ENCODE results near the gene ACSL1. TPM values are rescaled to one million over a fixed set of nuclear protein-coding genes. Genes with fewer than 3 reads are reported as not detected.
A peak's percentile ranks its signal among the peaks of the same experiment; 100 is the strongest.

Gene ACSL1
- total and polyA plus RNA-seq, 2 experiments from 2014 or later, result 121 to 168 TPM

DNA sequence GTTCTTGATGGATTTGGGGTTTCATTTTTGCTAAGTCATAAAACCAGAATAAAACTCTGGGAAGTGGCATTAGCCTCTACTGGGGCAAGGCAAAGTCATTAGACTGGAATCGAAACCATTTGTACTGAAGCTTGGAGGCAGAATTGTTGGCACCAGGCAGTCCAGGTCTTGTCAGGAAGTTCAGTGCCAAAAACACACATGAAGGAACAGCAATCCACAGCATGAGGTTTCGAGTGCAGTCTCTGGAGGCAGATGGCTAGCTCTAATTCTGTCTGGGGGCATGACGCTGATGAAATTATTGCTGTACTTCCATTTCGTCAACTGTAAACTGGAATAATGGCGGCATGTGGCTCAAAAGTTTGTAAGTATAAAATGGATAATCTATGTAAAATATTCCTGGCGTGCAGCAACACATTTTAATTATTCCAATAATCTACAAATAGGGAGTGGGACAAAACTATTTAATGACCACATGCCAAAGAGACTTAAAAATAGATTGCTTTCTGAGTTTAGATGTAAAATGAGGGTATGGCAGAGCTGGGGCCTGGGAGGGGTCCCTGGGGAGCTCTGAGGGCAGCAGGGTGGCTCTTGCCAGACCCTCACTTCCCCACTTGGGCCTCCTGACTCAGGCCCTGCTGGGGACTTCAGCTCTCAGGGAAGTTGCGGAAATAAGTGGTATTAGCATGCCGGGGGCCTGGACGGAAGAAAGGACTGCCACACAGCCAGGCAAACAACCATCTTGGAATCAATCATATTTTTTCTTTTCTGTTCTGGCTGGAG, 73.1 kb downstream of the ACSL1 start:
- Histone ChIP-seq H3K79me2 (no peaks in the 10 kb centered on the region), H3K4me3 (no peak overlapping the region), H3K9me3 (ENCODE audit: low read depth) (no peaks in the 10 kb centered on the region), H3K36me3 (replicated peaks; ENCODE audit: insufficient read depth, low read depth) (peaks cover 3% of the 10 kb centered on the region), H3K4me1 (ENCODE audit: insufficient read depth) (peaks cover 15% of the 10 kb centered on the region), H3K27me3 (no peaks in the 10 kb centered on the region), H3K27ac (no peak overlapping the region), H3K9me2 (replicated peaks; ENCODE audit: insufficient read depth) (no peaks in the 10 kb centered on the region), H2AFZ (no peak overlapping the region), H4K20me1 (ENCODE audit: insufficient read depth, poor library complexity, severe bottlenecking) (no peaks in the 10 kb centered on the region), H3K4me2 (no peak overlapping the region)
- 96% methylated on average over 9 of the region's 9 CpGs for WGBS (ENCODE audit: low lambda C conversion rate, missing lambda C conversion rate)
- DNase-seq (ENCODE audit: low spot score), result no peak
- TF ChIP-seq, protein P1, sequence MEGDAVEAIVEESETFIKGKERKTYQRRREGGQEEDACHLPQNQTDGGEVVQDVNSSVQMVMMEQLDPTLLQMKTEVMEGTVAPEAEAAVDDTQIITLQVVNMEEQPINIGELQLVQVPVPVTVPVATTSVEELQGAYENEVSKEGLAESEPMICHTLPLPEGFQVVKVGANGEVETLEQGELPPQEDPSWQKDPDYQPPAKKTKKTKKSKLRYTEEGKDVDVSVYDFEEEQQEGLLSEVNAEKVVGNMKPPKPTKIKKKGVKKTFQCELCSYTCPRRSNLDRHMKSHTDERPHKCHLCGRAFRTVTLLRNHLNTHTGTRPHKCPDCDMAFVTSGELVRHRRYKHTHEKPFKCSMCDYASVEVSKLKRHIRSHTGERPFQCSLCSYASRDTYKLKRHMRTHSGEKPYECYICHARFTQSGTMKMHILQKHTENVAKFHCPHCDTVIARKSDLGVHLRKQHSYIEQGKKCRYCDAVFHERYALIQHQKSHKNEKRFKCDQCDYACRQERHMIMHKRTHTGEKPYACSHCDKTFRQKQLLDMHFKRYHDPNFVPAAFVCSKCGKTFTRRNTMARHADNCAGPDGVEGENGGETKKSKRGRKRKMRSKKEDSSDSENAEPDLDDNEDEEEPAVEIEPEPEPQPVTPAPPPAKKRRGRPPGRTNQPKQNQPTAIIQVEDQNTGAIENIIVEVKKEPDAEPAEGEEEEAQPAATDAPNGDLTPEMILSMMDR (IDR thresholded peaks at IDR 0.05; ENCODE audit: poor library complexity), result no peak
- TF ChIP-seq EZH2phosphoT487 (IDR thresholded peaks at IDR 0.05; ENCODE audit: low read depth, severe bottlenecking, unreplicated experiment) (no peak), EZH2 (IDR thresholded peaks at IDR 0.05; ENCODE audit: borderline replicate concordance) (no peak)

DNA sequence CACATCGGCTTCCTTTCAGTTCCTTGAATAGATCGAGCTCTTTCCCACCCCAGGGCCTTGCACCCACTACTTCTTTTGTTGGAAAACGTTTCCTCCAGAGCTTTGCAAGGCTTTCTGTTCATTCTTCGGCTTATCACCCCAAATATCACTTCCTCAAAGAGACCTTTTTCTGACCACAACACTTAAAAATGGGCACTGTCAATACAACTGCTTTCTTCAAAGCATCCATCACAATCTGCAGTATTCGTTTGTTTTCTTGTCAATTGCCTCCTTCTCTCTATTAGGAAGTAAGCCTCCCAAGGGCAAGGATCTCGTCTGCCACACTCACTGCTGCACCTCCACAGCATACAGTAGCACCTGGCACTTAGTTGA, 74.2 kb downstream of the ACSL1 start:
- WGBS (ENCODE audit: low lambda C conversion rate, missing lambda C conversion rate), result 75% methylated on average over 6 of the region's 6 CpGs
- H3K4me3 ChIP-seq, result no peak overlapping the region

DNA sequence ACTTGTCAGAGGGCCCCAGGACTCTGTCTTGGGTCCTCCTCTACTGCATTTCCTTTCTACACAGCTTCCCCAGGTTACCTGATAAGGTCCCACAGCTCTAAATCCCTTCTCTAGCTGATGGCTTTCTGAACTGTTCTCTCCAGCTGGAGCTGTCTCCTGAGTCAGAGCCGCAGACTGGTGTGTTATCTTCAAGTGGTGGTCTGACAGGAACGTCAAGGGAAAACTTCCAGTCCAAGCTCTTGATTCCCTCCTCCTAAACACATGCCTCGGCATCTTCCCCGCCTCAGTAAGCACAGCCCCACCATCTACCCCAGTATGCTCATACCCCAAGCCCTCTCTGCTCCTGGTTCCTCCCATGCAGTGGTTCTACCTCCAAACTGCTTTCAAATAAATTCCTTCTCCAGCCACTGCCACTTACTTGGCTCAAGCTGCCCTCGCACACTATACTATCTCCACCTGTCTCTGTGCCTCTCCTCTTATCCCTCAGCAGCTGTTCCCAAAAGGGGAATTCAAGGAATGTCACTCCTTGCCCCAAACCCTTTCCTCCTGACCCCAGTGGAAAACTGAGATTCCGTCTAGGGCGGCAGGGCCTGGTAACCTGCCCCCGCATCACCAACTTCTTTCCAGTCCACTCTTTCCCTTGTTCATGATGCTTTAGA, 74.7 kb downstream of the ACSL1 start:
- WGBS (ENCODE audit: low lambda C conversion rate, missing lambda C conversion rate), result 55% methylated on average over 8 of the region's 8 CpGs
- peaks cover 32% of the 10 kb centered on the region for H3K4me1 ChIP-seq (ENCODE audit: insufficient read depth)
- no peaks in the 10 kb centered on the region for H4K20me1 ChIP-seq (ENCODE audit: insufficient read depth, poor library complexity, severe bottlenecking)
- H3K9me3 ChIP-seq (ENCODE audit: low read depth), result no peaks in the 10 kb centered on the region
- H3K79me2 ChIP-seq, result no peaks in the 10 kb centered on the region
- peak overlapping the region; percentile 53 for H3K27ac ChIP-seq
- peak; percentile 27 for DNase-seq (ENCODE audit: low spot score)
- no peak overlapping the region for H3K4me2 ChIP-seq
- no peaks in the 10 kb centered on the region for H3K9me2 ChIP-seq (replicated peaks; ENCODE audit: insufficient read depth)
- no peak for TF ChIP-seq EZH2 (IDR thresholded peaks at IDR 0.05; ENCODE audit: borderline replicate concordance)
- TF ChIP-seq EZH2phosphoT487 (IDR thresholded peaks at IDR 0.05; ENCODE audit: low read depth, severe bottlenecking, unreplicated experiment), result no peak
- TF ChIP-seq, protein P1 (IDR thresholded peaks at IDR 0.05; ENCODE audit: poor library complexity), result no peak
- peaks cover 3% of the 10 kb centered on the region for H3K36me3 ChIP-seq (replicated peaks; ENCODE audit: insufficient read depth, low read depth)
- no peak overlapping the region for H3K4me3 ChIP-seq
- H2AFZ ChIP-seq, result no peak overlapping the region
- H3K27me3 ChIP-seq, result no peaks in the 10 kb centered on the region

More for the DNA sequence above, 74.2 kb downstream of the ACSL1 start:
- no peak for DNase-seq (ENCODE audit: low spot score)
- H3K9me2 ChIP-seq (replicated peaks; ENCODE audit: insufficient read depth), result no peaks in the 10 kb centered on the region
- no peak overlapping the region for H3K4me2 ChIP-seq
- H3K36me3 ChIP-seq (replicated peaks; ENCODE audit: insufficient read depth, low read depth), result peaks cover 3% of the 10 kb centered on the region
- peaks cover 27% of the 10 kb centered on the region for H3K4me1 ChIP-seq (ENCODE audit: insufficient read depth)
- no peaks in the 10 kb centered on the region for H3K27me3 ChIP-seq
- H3K27ac ChIP-seq, result peak overlapping the region; percentile 53
- H4K20me1 ChIP-seq (ENCODE audit: insufficient read depth, poor library complexity, severe bottlenecking), result no peaks in the 10 kb centered on the region
- no peaks in the 10 kb centered on the region for H3K79me2 ChIP-seq
- no peaks in the 10 kb centered on the region for H3K9me3 ChIP-seq (ENCODE audit: low read depth)
- no peak overlapping the region for H2AFZ ChIP-seq
- no peak for TF ChIP-seq EZH2phosphoT487 (IDR thresholded peaks at IDR 0.05; ENCODE audit: low read depth, severe bottlenecking, unreplicated experiment)
- TF ChIP-seq EZH2 (IDR thresholded peaks at IDR 0.05; ENCODE audit: borderline replicate concordance), result no peak
- TF ChIP-seq, protein P1 (IDR thresholded peaks at IDR 0.05; ENCODE audit: poor library complexity), result no peak

Data from hepatocyte (in vitro differentiated cells).